Measurements from ENCODE around the gene RUBCNL. TPM values are rescaled to one million over a fixed set of nuclear protein-coding genes. Genes with fewer than 3 reads are reported as not detected.

Gene RUBCNL
- total RNA-seq = not detected in 2 replicates

DNA sequence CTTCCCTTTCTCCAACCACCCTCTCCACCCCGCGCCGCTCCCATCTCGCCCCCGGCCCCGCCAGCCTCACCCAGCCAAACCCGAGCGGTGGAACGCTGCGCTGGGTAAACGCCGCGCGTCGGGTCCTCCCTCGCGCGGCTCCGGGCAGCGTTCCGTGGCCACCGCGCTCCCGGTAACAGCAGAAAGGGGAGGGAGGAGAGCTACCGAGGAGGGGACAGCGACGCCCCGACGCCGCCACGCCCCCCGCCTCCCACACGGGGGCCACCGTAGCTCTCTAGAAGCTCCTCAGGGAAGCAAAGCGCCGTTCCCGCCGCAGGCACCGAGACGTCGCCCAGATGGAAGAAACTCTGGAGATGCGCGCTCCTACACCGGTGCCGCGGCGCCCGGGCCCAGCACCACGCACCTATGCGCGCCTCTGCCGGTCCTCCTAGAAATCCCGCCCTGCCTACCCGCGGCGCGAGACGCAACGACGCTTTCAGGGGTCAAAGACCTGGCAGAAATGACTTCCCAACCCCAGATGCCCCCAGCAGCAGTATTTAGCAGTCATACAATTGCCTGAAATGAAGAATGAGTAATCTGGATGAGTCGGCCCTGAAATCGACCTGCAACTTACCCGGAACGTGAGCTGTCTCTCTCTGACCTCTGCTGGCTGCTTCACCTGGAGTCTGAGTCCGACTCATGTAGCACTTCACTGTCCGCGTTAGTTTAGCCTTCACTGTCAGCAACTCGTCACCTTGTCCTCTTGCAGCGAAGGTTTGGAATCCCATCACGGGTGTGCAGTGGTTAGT is at the start of gene RUBCNL:
RUBCNL (minus strand) TSS at position 189 of the 788 bp plus-strand sequence. CDS start 14,777 bp downstream, outside the sequence.

Other genes starting within 250 kb of the RUBCNL start
- 0.16 and 0.38 TPM in 2 replicates for gene LCP1, start 205.1 kb downstream of the RUBCNL start, total RNA-seq
- gene LRRC63, start 175.3 kb downstream of the RUBCNL start, total RNA-seq = under 0.01 and 0.13 TPM in 2 replicates
- 12.1 and 32.3 TPM in 2 replicates for gene LRCH1, start 165.9 kb upstream of the RUBCNL start, total RNA-seq